Osteoblast (primary cell): ENCODE results near the gene UFM1. TPM values are rescaled to one million over a fixed set of nuclear protein-coding genes. Genes with fewer than 3 reads are reported as not detected.

Experiments
- DNase-seq: peaks from one replicate; pipeline ENCODE4 v3.0.0; 2011; ENCODE audit warnings: low spot score, mixed read lengths; ENCODE audit not compliant: insufficient read length; ENCODE audit errors: missing footprints
- H2AFZ ChIP-seq: 2 replicates; pipeline ENCODE4 v1.6.0; 2011; ENCODE audit warnings: mild to moderate bottlenecking, low read length
- H3K27ac ChIP-seq: 2 replicates; pipeline ENCODE4 v1.5.1; 2011; ENCODE audit warnings: mild to moderate bottlenecking, low read depth, low read length, moderate library complexity
- H3K27me3 ChIP-seq: 2 replicates; pipeline ENCODE4 v1.6.0; 2012; ENCODE audit warnings: mild to moderate bottlenecking, control low read depth, inconsistent platforms, low read length, moderate library complexity; ENCODE audit not compliant: insufficient read depth
- H3K36me3 ChIP-seq: 2 replicates; pipeline ENCODE4 v1.5.1; 2011; ENCODE audit warnings: mild to moderate bottlenecking, low read length, control low read depth, moderate library complexity; ENCODE audit not compliant: insufficient read depth
- H3K4me1 ChIP-seq: 2 replicates; pipeline ENCODE4 v1.5.1; 2011; ENCODE audit warnings: mild to moderate bottlenecking, low read length, control low read depth, moderate library complexity; ENCODE audit not compliant: insufficient read depth
- H3K4me2 ChIP-seq: 2 replicates; pipeline ENCODE4 v1.6.0; 2011; ENCODE audit warnings: mild to moderate bottlenecking, low read length; ENCODE audit not compliant: insufficient read depth
- H3K4me3 ChIP-seq: fragments of 200-600 bp; sonication (generic); 3 replicates; pipeline ENCODE4 v1.5.1; 2012; ENCODE audit warnings: mild to moderate bottlenecking, low read length, inconsistent platforms; ENCODE audit not compliant: insufficient read depth
- H3K79me2 ChIP-seq: 2 replicates; pipeline ENCODE4 v1.6.0; 2012; ENCODE audit warnings: mild to moderate bottlenecking, low read length, control low read depth, inconsistent platforms; ENCODE audit not compliant: insufficient read depth
- H3K9me3 ChIP-seq: 2 replicates; pipeline ENCODE4 v1.5.1; 2011; ENCODE audit warnings: low read depth, low read length, control low read depth
- H4K20me1 ChIP-seq: 2 replicates; pipeline ENCODE4 v1.6.0; 2012; ENCODE audit warnings: mild to moderate bottlenecking, low read length, control low read depth; ENCODE audit not compliant: insufficient read depth
- total RNA-seq: library from RNA; depleted of rRNA; stranded (reverse); fragments of >200 nt; gene quantifications from 2 replicates; pipeline ENCODE4 v1.2.3, GENCODE V29; 2012
- TF ChIP-seq, protein P1 (sequence below): IDR thresholded peaks from 2 replicates; pipeline ENCODE4 v1.5.1; 2011; ENCODE audit warnings: mild to moderate bottlenecking, low read depth, low read length, moderate library complexity; ENCODE audit errors: extremely low read depth

The UFM1 gene
- total RNA-seq, 1 donor, result 110 TPM

DNA sequence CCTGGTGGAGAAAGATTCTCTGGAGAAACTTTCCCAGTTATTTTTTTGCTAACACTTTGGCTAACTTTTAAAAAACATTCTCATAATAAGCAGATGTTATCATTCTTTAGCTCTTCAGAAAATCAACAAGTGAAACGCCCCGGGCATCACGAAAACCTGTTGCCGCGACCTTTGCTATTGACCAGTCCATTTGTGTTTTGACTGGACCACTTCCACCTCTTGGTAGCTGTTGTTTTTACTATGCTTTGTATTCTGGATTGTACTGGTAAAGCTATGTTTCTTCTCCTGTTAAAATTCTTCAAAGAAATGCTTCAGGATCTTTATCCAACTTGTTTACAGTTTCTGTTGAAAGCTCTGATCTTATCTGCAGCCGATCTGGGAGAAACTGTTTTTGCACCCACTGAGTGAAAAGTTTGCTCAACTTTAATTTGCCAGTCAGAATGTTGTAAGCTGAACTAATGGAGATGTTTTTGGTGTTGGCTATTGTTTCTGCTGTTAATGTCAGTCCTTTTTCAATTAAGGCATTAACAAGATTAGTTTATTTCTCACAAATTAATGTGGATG is 23.3 kb downstream of the UFM1 start:
- no peaks in the 10 kb centered on the region for H3K36me3 ChIP-seq
- H3K27ac ChIP-seq, result no peak overlapping the region
- no peak overlapping the region for H2AFZ ChIP-seq
- no peaks in the 10 kb centered on the region for H3K4me1 ChIP-seq
- TF ChIP-seq, protein P1, sequence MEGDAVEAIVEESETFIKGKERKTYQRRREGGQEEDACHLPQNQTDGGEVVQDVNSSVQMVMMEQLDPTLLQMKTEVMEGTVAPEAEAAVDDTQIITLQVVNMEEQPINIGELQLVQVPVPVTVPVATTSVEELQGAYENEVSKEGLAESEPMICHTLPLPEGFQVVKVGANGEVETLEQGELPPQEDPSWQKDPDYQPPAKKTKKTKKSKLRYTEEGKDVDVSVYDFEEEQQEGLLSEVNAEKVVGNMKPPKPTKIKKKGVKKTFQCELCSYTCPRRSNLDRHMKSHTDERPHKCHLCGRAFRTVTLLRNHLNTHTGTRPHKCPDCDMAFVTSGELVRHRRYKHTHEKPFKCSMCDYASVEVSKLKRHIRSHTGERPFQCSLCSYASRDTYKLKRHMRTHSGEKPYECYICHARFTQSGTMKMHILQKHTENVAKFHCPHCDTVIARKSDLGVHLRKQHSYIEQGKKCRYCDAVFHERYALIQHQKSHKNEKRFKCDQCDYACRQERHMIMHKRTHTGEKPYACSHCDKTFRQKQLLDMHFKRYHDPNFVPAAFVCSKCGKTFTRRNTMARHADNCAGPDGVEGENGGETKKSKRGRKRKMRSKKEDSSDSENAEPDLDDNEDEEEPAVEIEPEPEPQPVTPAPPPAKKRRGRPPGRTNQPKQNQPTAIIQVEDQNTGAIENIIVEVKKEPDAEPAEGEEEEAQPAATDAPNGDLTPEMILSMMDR, result no peak
- H4K20me1 ChIP-seq, result no peaks in the 10 kb centered on the region
- no peaks in the 10 kb centered on the region for H3K9me3 ChIP-seq
- no peak for DNase-seq
- H3K4me2 ChIP-seq, result no peak overlapping the region
- no peak overlapping the region for H3K4me3 ChIP-seq
- H3K79me2 ChIP-seq, result no peaks in the 10 kb centered on the region
- H3K27me3 ChIP-seq, result no peaks in the 10 kb centered on the region

- Histone ChIP-seq H3K4me3 (no peak overlapping the region), H2AFZ (no peak overlapping the region), H4K20me1 (no peaks in the 10 kb centered on the region), H3K27ac (no peak overlapping the region), H3K9me3 (no peaks in the 10 kb centered on the region), H3K27me3 (no peaks in the 10 kb centered on the region), H3K4me1 (no peaks in the 10 kb centered on the region), H3K4me2 (no peak overlapping the region), H3K79me2 (no peaks in the 10 kb centered on the region), H3K36me3 (no peaks in the 10 kb centered on the region)
- DNase-seq, result no peak
- TF ChIP-seq, protein P1, result no peak
These were observed 26.9 kb downstream of the UFM1 start for GRCh38 chr13:38376546-38376945.

- no peak overlapping the region for H2AFZ ChIP-seq
- H3K27ac ChIP-seq, result no peak overlapping the region
- H3K36me3 ChIP-seq, result no peaks in the 10 kb centered on the region
- DNase-seq, result peak; percentile 43
- H3K4me3 ChIP-seq, result no peak overlapping the region
- peaks cover 10% of the 10 kb centered on the region for H3K27me3 ChIP-seq
- H3K79me2 ChIP-seq, result no peaks in the 10 kb centered on the region
- no peak overlapping the region for H3K4me2 ChIP-seq
- TF ChIP-seq, protein P1, result no peak
- H3K4me1 ChIP-seq, result no peaks in the 10 kb centered on the region
- no peaks in the 10 kb centered on the region for H4K20me1 ChIP-seq
- no peaks in the 10 kb centered on the region for H3K9me3 ChIP-seq
These were observed 32.2 kb downstream of the UFM1 start for GRCh38 chr13:38381890-38382289.

DNA sequence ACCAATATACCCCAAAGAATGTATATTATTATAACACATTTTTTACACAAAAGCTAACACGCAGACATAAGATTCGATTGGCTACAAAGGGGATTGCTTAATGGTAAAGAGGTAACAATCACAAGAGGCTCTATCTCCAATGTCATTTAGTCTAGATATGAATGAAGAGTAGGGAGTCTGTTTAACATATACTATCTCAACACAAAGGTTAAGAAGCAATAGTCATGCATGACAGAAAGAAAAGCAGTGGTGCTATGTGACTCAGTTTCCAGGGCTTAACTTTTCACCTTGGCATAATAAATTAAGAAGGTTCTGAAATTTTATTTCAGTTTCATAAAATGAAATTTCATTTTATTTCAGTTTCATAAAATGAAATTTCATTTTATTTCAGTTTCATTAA is 33.3 kb downstream of the UFM1 start:
- Histone ChIP-seq H4K20me1 (no peaks in the 10 kb centered on the region), H3K4me3 (no peak overlapping the region), H3K27me3 (peaks cover 10% of the 10 kb centered on the region), H3K4me1 (no peaks in the 10 kb centered on the region), H3K27ac (no peak overlapping the region), H3K4me2 (no peak overlapping the region), H3K79me2 (no peaks in the 10 kb centered on the region), H3K36me3 (no peaks in the 10 kb centered on the region), H2AFZ (no peak overlapping the region), H3K9me3 (no peaks in the 10 kb centered on the region)
- DNase-seq, result no peak
- TF ChIP-seq, protein P1, result no peak
